Breast epithelium (tissue), 3 donors: ENCODE results near the gene LDAH.

Experiments used
- POLR2A ChIP-seq: fragments of 450-650 bp; IDR thresholded peaks from one replicate; pipeline ENCODE4 v1.6.1; 2016; ENCODE audit warnings: antibody characterized with exemption, mild to moderate bottlenecking, moderate library complexity
- POLR2AphosphoS5 ChIP-seq, 3 donors: sonication (generic); formaldehyde crosslinking; IDR thresholded peaks; one replicate each; pipeline ENCODE4 v1.6.1; 2017; ENCODE audit warnings: antibody characterized with exemption in 3 of 3
- TF ChIP-seq, protein P1 (sequence below), 3 donors: fragments of 450-650 bp; IDR thresholded peaks; one replicate each; pipeline ENCODE4 v1.5.1; 2016 to 2017; ENCODE audit warnings: antibody characterized with exemption in 3 of 3, mild to moderate bottlenecking in 3 of 3, moderate library complexity in 3 of 3

DNA sequence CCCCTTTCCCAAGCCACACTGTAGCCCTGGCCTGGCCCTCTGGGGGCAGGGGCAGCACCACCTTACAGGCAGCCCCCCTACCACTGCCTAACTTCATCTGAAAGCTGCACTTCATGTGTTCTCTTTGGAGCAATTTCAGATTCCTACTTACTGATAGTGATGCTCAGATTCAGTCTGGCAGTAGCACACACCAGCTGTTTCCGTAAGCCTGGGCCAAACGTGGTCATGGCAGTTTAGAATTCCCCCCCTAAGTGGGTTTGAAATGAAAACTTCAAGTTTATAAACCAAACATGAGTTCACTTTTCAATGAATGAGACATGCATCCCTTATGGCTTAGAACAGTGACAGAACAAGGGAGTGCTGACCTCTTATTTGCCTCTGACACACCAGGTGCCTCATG lies 126.5 kb downstream of the LDAH start:
- TF ChIP-seq, protein P1, sequence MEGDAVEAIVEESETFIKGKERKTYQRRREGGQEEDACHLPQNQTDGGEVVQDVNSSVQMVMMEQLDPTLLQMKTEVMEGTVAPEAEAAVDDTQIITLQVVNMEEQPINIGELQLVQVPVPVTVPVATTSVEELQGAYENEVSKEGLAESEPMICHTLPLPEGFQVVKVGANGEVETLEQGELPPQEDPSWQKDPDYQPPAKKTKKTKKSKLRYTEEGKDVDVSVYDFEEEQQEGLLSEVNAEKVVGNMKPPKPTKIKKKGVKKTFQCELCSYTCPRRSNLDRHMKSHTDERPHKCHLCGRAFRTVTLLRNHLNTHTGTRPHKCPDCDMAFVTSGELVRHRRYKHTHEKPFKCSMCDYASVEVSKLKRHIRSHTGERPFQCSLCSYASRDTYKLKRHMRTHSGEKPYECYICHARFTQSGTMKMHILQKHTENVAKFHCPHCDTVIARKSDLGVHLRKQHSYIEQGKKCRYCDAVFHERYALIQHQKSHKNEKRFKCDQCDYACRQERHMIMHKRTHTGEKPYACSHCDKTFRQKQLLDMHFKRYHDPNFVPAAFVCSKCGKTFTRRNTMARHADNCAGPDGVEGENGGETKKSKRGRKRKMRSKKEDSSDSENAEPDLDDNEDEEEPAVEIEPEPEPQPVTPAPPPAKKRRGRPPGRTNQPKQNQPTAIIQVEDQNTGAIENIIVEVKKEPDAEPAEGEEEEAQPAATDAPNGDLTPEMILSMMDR (IDR thresholded peaks at IDR 0.05), result no peak
- TF ChIP-seq POLR2AphosphoS5 (IDR thresholded peaks at IDR 0.05) (no peak), POLR2A (no peak)
